Fibroblast of mammary gland (primary cell): ENCODE results near the gene LRP1.
A peak's percentile ranks its signal among the peaks of the same experiment; 100 is the strongest.

ENCODE experiments used
- DNase-seq: peaks from one replicate; pipeline ENCODE4 v3.0.0-alpha.2; 2010; ENCODE audit warnings: low read depth
- H3K4me3 ChIP-seq: 2 replicates; pipeline ENCODE4 v1.5.1; 2011; ENCODE audit warnings: low read depth, mild to moderate bottlenecking, low read length, moderate library complexity; ENCODE audit not compliant: control insufficient read depth
- TF ChIP-seq, protein P1 (sequence below): conservative IDR thresholded peaks from 2 replicates; pipeline ENCODE4 v1.5.1; 2011; ENCODE audit warnings: low read depth, low read length, inconsistent platforms; ENCODE audit not compliant: control insufficient read depth, insufficient read depth

The LRP1 gene

DNA sequence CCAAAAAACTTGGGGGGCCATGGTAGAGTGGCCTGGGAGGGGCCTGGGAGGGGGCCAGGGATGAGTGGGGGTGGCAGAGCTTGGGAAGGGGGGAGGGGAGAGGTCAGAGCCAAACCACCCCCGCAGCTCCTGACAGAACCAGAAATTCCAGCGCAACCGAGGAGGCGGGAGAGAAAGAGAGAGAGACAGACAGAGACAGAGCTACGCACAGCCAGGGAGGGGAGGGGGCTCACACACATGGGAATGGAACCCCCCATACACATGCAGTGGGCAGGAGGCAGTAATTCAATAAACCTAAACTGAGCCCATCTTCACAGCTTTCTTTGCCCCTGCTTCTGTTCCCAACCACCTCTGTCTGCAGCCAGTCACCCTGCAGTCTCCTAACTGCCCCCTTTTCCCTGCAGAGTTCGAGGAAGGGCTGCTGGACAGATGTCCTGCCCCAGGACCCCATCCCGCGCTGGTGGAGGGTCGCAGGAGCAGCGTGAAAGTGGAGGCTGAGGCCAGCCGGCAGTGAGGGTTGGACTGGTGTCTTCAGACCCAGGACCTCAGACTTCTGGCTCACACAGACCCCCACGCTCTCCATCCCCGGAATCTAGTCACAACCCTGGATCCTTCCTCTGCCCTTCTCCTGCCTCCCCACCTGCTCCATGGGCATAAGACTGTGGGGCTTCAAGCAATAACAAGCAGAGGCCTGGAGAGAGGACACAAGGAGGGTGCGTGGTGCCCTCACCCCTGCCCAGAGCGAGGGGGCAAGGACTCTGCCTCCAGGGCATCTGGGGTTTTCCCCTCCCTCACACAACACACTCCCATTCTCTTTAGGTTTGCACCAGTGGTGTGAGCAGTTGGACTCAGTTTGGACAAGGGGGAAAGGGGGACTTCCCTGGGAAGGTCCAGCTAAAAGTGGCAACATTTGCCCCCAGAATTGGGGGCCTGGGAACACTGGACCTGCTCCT, 33.8 kb upstream of the LRP1 start:
- DNase-seq, result no peak
- H3K4me3 ChIP-seq, result no peak overlapping the region
- TF ChIP-seq, protein P1, sequence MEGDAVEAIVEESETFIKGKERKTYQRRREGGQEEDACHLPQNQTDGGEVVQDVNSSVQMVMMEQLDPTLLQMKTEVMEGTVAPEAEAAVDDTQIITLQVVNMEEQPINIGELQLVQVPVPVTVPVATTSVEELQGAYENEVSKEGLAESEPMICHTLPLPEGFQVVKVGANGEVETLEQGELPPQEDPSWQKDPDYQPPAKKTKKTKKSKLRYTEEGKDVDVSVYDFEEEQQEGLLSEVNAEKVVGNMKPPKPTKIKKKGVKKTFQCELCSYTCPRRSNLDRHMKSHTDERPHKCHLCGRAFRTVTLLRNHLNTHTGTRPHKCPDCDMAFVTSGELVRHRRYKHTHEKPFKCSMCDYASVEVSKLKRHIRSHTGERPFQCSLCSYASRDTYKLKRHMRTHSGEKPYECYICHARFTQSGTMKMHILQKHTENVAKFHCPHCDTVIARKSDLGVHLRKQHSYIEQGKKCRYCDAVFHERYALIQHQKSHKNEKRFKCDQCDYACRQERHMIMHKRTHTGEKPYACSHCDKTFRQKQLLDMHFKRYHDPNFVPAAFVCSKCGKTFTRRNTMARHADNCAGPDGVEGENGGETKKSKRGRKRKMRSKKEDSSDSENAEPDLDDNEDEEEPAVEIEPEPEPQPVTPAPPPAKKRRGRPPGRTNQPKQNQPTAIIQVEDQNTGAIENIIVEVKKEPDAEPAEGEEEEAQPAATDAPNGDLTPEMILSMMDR, result no peak

DNA sequence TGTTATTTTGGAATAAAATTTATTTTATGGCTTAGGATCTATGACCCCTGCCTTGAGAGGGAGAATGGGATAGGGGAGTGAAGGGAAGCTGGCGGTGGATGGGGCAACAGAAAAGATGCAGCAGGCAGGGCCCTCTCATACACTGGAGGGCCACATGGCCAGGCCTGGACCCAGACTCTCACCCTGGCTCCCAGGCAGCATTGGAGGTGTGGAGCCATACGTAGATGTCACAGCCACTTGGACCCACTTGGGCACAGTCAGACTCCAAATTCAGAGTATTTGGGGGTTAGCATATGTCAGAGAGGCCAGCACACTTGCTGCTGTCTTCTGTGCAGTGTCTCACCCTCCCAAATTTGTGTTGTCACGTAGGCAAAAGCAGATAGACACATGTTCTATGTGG, 32.8 kb upstream of the LRP1 start:
- TF ChIP-seq, protein P1, result no peak
- no peak overlapping the region for H3K4me3 ChIP-seq
- no peak for DNase-seq

DNA sequence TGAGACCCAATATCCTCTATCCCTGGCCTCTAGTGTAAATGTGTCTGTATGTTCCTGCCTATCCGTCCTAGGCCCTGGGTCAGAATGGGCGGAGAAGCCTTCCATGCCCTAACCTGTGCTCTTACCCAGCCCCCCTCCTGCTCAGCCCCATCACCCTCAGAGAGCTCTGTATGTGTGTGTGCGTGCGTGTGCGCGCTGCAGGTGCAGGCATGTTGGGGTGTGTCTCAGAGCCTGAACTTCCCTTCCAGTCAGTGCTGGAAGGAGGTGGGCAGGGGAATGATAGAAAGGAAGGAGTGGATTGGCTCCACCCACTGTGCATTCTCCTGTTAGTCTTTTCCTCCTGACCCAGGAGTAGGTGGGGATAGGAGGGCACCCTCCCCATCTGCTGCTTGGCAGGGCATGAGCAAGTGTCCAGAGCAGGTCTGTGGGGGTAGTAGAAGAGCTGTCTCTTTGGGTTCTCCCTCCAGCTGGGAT, 32.1 kb upstream of the LRP1 start:
- TF ChIP-seq, protein P1, result no peak
- no peak overlapping the region for H3K4me3 ChIP-seq
- peak; percentile 25 for DNase-seq

DNA sequence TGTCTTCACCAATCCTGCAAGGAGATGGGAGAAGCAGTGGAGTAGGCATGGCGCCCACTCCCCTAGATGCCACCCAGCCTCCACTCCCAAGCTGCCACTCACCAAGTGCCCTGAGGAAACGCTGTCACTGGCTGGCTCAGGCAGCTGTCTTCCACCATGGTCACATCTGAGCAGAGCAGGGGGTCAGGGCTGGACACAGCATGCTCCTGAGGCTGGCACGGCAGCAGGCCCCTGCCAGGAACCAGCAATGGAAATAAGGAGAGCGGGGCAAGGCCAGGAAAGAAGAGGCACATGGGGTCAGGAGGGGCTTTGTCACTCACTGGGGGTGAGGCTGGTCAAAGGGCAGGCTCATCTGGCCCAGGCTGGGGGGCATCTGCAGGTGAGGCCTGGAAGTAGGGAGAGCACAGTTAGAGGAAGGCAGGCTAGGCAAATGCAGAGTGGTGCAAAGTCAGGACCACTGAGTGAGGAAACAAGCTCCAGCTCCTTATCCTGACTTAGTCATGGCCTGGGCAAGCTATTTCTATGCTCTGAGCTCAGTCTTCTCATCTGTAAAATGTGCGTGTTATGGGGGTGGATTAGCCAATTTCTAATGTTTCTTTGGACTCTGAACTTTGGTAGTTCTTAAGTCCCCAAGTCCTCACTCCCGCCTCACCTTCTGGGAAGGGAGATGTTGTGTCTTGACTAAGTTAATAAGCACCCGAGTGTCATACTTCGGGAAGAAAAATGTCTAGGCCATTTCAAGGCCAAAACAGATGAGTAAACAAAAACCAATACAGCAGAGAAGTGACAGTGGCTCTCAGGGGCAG, 31.3 kb upstream of the LRP1 start:
- TF ChIP-seq, protein P1, result no peak
- H3K4me3 ChIP-seq, result no peak overlapping the region
- DNase-seq, result no peak

DNA sequence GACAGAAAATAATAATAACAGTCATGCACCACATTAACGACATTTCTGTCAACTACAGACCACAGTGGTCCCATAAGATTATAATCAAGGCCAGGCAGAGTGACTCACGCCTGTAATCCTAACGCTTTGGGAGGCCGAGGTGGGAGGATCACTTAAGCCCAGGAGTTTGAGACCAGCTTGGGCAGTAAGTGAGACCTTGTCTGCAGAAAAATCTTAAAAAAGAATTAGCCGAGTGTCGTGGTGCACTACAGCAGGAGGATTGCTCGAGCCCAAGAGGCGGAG, 30.8 kb upstream of the LRP1 start:
- peak; percentile 31 for DNase-seq

DNA sequence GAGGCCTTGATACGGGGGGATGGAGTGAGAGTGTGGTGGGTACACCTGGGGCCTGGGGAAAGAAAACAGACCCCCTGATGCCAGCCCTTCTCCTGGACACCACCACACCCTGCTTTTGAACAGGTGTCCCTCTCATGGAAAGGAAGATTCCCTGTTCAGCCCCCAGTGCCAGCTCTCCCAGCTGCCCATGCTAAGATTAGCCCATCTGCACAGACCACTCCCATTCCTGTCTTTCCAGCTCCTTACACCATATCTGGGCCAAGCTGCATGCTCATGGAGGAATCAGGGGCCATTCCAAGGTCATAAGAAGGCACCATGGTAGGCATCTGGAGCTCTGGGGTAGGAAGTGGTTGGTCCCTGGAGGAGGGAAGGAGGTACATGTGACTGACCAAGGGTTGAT, 29.7 kb upstream of the LRP1 start:
- H3K4me3 ChIP-seq, result no peak overlapping the region
- TF ChIP-seq, protein P1, result no peak
- no peak for DNase-seq

More for the DNA sequence above, 30.8 kb upstream of the LRP1 start:
- TF ChIP-seq, protein P1, result no peak
- no peak overlapping the region for H3K4me3 ChIP-seq
